ENCODE data around the gene RNF220.

The RNF220 gene

DNA sequence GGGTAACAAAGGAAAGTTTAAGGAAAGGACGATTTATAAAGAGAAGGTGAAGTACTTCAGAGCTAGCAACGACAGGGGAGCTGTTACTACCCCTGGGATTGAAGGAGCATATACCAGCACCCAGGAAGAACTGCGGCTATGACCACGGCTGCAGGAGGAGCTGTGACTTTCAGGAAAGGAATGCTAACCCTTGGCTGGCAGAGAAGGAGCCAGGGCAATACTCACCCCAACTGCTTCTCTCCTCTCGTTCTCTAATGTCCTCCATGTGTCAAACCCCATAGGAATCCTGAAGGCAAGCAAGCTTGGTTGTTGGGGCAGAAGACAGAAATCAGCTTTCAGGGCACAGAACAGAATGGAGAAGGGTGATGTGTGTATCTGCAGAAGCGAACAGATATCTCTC lies 148.7 kb downstream of the RNF220 start:
- no peak overlapping the region for H3K4me3 ChIP-seq (ENCODE audit: low read length)
- no peaks in the 10 kb centered on the region for H3K9me2 ChIP-seq (replicated peaks; ENCODE audit: control insufficient read depth, low read length)
- no peak overlapping the region for H3K27ac ChIP-seq (ENCODE audit: low read depth, low read length)
- H3K27me3 ChIP-seq (ENCODE audit: control insufficient read depth, low read length): peaks cover 7% of the 10 kb centered on the region; the same call in 1 of the 2 replicates
- no peaks in the 10 kb centered on the region for H3K9me3 ChIP-seq (ENCODE audit: control insufficient read depth, insufficient read depth, low read length)
- TF ChIP-seq, protein P1, sequence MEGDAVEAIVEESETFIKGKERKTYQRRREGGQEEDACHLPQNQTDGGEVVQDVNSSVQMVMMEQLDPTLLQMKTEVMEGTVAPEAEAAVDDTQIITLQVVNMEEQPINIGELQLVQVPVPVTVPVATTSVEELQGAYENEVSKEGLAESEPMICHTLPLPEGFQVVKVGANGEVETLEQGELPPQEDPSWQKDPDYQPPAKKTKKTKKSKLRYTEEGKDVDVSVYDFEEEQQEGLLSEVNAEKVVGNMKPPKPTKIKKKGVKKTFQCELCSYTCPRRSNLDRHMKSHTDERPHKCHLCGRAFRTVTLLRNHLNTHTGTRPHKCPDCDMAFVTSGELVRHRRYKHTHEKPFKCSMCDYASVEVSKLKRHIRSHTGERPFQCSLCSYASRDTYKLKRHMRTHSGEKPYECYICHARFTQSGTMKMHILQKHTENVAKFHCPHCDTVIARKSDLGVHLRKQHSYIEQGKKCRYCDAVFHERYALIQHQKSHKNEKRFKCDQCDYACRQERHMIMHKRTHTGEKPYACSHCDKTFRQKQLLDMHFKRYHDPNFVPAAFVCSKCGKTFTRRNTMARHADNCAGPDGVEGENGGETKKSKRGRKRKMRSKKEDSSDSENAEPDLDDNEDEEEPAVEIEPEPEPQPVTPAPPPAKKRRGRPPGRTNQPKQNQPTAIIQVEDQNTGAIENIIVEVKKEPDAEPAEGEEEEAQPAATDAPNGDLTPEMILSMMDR (IDR thresholded peaks at IDR 0.05; ENCODE audit: low read depth, low read length, poor library complexity, severe bottlenecking): no peak
- TF ChIP-seq EZH2phosphoT487 (IDR thresholded peaks at IDR 0.05; ENCODE audit: borderline replicate concordance, low read length): no peak
- H3K4me2 ChIP-seq (ENCODE audit: low read length): no peak overlapping the region
- no peaks in the 10 kb centered on the region for H3F3A ChIP-seq (ENCODE audit: control insufficient read depth, insufficient read depth)
- no peaks in the 10 kb centered on the region for H4K20me1 ChIP-seq (ENCODE audit: control insufficient read depth, insufficient read depth, low read depth, low read length)
- no peaks in the 10 kb centered on the region for H3K36me3 ChIP-seq (ENCODE audit: control insufficient read depth, low read length)
- H3K79me2 ChIP-seq (ENCODE audit: control insufficient read depth, low read length): no peaks in the 10 kb centered on the region
- no peaks in the 10 kb centered on the region for H3K4me1 ChIP-seq (ENCODE audit: control insufficient read depth, low read length)

DNA sequence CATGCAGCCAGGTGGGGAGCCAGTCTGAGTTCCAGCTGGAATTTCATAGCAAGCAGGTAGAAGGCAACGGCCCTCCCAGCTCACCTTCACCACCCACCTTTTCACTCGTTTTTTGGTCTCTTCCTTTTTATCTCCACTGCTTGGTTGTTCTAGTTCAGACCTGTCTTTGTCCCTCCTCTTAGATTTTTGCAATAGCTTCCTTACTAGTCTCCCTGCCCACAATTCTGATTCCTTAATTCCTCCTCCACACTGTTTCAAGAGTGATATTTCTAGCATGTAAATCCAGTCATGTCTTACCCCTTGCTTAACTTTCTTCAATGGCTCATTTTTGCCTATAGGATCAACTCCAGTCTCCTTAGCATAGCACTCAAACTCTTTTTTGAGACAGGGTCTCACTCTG lies 149.7 kb downstream of the RNF220 start:
- Histone ChIP-seq H3K4me3 (ENCODE audit: low read length) (no peak overlapping the region), H4K20me1 (ENCODE audit: control insufficient read depth, insufficient read depth, low read depth, low read length) (no peaks in the 10 kb centered on the region), H3K79me2 (ENCODE audit: control insufficient read depth, low read length) (no peaks in the 10 kb centered on the region)

DNA sequence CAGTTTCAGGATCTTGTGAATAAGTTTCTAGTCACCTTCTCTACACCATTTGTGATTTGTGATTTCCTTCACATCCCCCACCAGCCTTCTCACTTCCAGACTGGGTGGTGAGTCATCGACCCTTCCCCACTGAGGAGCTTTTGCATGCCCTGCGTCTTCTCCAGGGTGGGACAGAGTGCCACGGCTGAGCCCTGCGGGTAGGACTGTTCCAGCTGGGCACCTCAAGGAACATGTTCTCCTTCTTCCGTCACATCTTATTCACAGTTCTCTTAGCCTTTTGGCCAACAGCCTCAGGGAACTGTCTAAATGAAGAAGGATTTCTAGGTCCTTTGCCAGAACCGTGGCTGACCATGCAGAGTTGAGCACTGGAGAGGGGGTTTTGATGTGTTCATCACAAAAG lies 152.7 kb downstream of the RNF220 start:
- Histone ChIP-seq H3K36me3 (ENCODE audit: control insufficient read depth, low read length) (no peaks in the 10 kb centered on the region), H3K9me2 (replicated peaks; ENCODE audit: control insufficient read depth, low read length) (no peaks in the 10 kb centered on the region), H3K4me2 (ENCODE audit: low read length) (no peak overlapping the region)

More for the DNA sequence above, 149.7 kb downstream of the RNF220 start:
- H3F3A ChIP-seq (ENCODE audit: control insufficient read depth, insufficient read depth): no peaks in the 10 kb centered on the region
- no peak for TF ChIP-seq EZH2phosphoT487 (IDR thresholded peaks at IDR 0.05; ENCODE audit: borderline replicate concordance, low read length)
- TF ChIP-seq, protein P1 (IDR thresholded peaks at IDR 0.05; ENCODE audit: low read depth, low read length, poor library complexity, severe bottlenecking): no peak
- H3K27me3 ChIP-seq (ENCODE audit: control insufficient read depth, low read length): peaks cover 7% of the 10 kb centered on the region; the same call in 1 of the 2 replicates
- no peak overlapping the region for H3K27ac ChIP-seq (ENCODE audit: low read depth, low read length)
- H3K4me1 ChIP-seq (ENCODE audit: control insufficient read depth, low read length): no peaks in the 10 kb centered on the region
- H3K9me2 ChIP-seq (replicated peaks; ENCODE audit: control insufficient read depth, low read length): no peaks in the 10 kb centered on the region
- H3K4me2 ChIP-seq (ENCODE audit: low read length): no peak overlapping the region
- H3K36me3 ChIP-seq (ENCODE audit: control insufficient read depth, low read length): no peaks in the 10 kb centered on the region
- H3K9me3 ChIP-seq (ENCODE audit: control insufficient read depth, insufficient read depth, low read length): no peaks in the 10 kb centered on the region

More for the DNA sequence above, 152.7 kb downstream of the RNF220 start:
- H3K4me3 ChIP-seq (ENCODE audit: low read length): no peak overlapping the region
- H3K27ac ChIP-seq (ENCODE audit: low read depth, low read length): no peak overlapping the region
- H3K27me3 ChIP-seq (ENCODE audit: control insufficient read depth, low read length): peaks cover 5% of the 10 kb centered on the region; the same call in 1 of the 2 replicates
- TF ChIP-seq, protein P1 (IDR thresholded peaks at IDR 0.05; ENCODE audit: low read depth, low read length, poor library complexity, severe bottlenecking): no peak
- TF ChIP-seq EZH2phosphoT487 (IDR thresholded peaks at IDR 0.05; ENCODE audit: borderline replicate concordance, low read length): no peak
- no peaks in the 10 kb centered on the region for H3F3A ChIP-seq (ENCODE audit: control insufficient read depth, insufficient read depth)
- no peaks in the 10 kb centered on the region for H3K9me3 ChIP-seq (ENCODE audit: control insufficient read depth, insufficient read depth, low read length)
- no peaks in the 10 kb centered on the region for H3K4me1 ChIP-seq (ENCODE audit: control insufficient read depth, low read length)
- H3K79me2 ChIP-seq (ENCODE audit: control insufficient read depth, low read length): no peaks in the 10 kb centered on the region
- H4K20me1 ChIP-seq (ENCODE audit: control insufficient read depth, insufficient read depth, low read depth, low read length): no peaks in the 10 kb centered on the region
